Transverse colon (tissue), 3 donors: ENCODE data around the gene DICER1.

Experiments
- POLR2A ChIP-seq: fragments of 450-650 bp; IDR thresholded peaks from one replicate; pipeline ENCODE4 v1.6.1; 2016; ENCODE audit warnings: antibody characterized with exemption, mild to moderate bottlenecking, moderate library complexity
- TF ChIP-seq, protein P1 (sequence below), 5 experiments: fragments of 200-600 bp in 3 of 5; fragments of 450-650 bp in 2 of 5; sonication (generic) in 3 of 5; IDR thresholded peaks; 1 replicate in 2 of 5; 2 replicates in 3 of 5; pipeline ENCODE4 v1.5.1; 2016 to 2017; ENCODE audit warnings: antibody characterized with exemption in 5 of 5, inconsistent platforms in 3 of 5, mild to moderate bottlenecking in 2 of 5, moderate library complexity in 1 of 5

DNA sequence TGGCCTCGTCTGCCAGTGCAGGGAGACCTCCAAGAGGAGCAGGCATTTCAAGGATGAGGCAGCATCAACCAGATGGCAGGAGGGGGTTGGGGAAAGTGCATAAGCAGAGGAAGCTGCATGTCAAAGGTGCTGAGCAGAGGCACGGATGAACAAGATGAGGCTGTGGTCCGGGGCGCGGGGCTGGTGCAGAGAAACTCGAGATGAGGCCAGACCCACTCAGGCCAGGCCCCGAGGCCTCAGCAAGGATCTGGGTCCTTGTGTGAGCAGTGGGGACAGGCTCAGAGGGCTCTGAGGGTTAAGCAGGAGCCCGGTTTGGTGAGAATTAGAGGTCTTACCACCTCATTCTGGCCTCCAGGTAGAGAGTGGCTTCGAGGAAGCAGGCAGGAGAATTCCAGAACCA, 98.8 kb downstream of the DICER1 start:
- no peak for TF ChIP-seq POLR2A
- TF ChIP-seq, protein P1, sequence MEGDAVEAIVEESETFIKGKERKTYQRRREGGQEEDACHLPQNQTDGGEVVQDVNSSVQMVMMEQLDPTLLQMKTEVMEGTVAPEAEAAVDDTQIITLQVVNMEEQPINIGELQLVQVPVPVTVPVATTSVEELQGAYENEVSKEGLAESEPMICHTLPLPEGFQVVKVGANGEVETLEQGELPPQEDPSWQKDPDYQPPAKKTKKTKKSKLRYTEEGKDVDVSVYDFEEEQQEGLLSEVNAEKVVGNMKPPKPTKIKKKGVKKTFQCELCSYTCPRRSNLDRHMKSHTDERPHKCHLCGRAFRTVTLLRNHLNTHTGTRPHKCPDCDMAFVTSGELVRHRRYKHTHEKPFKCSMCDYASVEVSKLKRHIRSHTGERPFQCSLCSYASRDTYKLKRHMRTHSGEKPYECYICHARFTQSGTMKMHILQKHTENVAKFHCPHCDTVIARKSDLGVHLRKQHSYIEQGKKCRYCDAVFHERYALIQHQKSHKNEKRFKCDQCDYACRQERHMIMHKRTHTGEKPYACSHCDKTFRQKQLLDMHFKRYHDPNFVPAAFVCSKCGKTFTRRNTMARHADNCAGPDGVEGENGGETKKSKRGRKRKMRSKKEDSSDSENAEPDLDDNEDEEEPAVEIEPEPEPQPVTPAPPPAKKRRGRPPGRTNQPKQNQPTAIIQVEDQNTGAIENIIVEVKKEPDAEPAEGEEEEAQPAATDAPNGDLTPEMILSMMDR (IDR thresholded peaks at IDR 0.05) = no peak
